ENCODE data around the gene TMEM33. TPM values are rescaled to one million over a fixed set of nuclear protein-coding genes. Genes with fewer than 3 reads are reported as not detected.
"Not testable (repeated sequence)": the region's sequence is repeated elsewhere in the genome, so short reads cannot be mapped to it uniquely, and the experiment has no call there.

The TMEM33 gene
- total RNA-seq, 1 experiment from 2014 or later: 65.0 TPM

DNA sequence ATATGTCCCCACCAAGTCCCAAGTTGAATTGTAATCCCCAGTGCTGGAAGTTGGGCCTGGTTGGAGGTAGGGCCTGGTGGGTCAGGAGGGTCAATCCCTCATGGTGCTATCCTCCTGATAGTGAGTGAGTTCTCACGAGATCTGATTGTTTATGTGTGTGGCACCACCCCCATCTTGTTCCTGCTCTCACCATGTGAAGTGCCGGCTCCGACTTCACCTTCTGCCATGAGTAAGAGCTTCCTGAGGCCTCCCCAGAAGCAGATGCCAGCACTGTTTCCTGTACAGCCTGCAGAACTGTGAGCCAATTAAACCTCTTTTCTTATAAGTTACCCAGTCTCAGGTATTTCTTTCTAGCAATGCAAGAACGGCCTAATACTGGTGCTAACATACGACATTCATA, 22.7 kb upstream of the TMEM33 start:
- ChIA-PET CTCF (no interaction called here), POLR2A (ENCODE audit: unreplicated experiment) (no interaction called here)
- no peak overlapping the region for H3K4me3 ChIP-seq
- 0 out of 2 replicates have a peak overlapping the region, but pooled peaks have one; percentile 41 for H3K27ac ChIP-seq
- H3K4me2 ChIP-seq: no peak overlapping the region
- H3K9me2 ChIP-seq (ENCODE audit: insufficient read depth): no peaks in the 10 kb centered on the region
- no peaks in the 10 kb centered on the region for H3K27me3 ChIP-seq (ENCODE audit: insufficient read depth, low read depth)
- TF ChIP-seq EZH2 (IDR thresholded peaks at IDR 0.05; ENCODE audit: low read depth): no peak
- TF ChIP-seq, protein P1, sequence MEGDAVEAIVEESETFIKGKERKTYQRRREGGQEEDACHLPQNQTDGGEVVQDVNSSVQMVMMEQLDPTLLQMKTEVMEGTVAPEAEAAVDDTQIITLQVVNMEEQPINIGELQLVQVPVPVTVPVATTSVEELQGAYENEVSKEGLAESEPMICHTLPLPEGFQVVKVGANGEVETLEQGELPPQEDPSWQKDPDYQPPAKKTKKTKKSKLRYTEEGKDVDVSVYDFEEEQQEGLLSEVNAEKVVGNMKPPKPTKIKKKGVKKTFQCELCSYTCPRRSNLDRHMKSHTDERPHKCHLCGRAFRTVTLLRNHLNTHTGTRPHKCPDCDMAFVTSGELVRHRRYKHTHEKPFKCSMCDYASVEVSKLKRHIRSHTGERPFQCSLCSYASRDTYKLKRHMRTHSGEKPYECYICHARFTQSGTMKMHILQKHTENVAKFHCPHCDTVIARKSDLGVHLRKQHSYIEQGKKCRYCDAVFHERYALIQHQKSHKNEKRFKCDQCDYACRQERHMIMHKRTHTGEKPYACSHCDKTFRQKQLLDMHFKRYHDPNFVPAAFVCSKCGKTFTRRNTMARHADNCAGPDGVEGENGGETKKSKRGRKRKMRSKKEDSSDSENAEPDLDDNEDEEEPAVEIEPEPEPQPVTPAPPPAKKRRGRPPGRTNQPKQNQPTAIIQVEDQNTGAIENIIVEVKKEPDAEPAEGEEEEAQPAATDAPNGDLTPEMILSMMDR (conservative IDR thresholded peaks at IDR 0.05): no peak
- DNase-seq: no peak
- intact Hi-C loops (cut with micrococcal nuclease; ENCODE audit: unreplicated experiment): no loop called here
- no peaks in the 10 kb centered on the region for H4K20me1 ChIP-seq (ENCODE audit: insufficient read depth)
- H3K9me3 ChIP-seq (ENCODE audit: insufficient read depth, low read depth): no peaks in the 10 kb centered on the region
- H3K36me3 ChIP-seq (ENCODE audit: low read depth): no peaks in the 10 kb centered on the region
- H3K79me2 ChIP-seq (ENCODE audit: low read depth): no peaks in the 10 kb centered on the region
- no peaks in the 10 kb centered on the region for H3F3A ChIP-seq (ENCODE audit: insufficient read depth, low read depth)
- H2AFZ ChIP-seq: no peak overlapping the region
- H3K4me1 ChIP-seq (replicated peaks; ENCODE audit: insufficient read depth): peaks cover 21% of the 10 kb centered on the region
- BruUV-seq (replicated peaks): no TSS peak

GRCh38 chr4:41913509-41913908, 21.7 kb upstream of the TMEM33 start:
- Histone ChIP-seq H3K9me3 (ENCODE audit: insufficient read depth, low read depth) (no peaks in the 10 kb centered on the region), H2AFZ (no peak overlapping the region), H3K27me3 (ENCODE audit: insufficient read depth, low read depth) (no peaks in the 10 kb centered on the region), H4K20me1 (ENCODE audit: insufficient read depth) (no peaks in the 10 kb centered on the region), H3K4me2 (peak overlapping the region; percentile 27), H3K9me2 (ENCODE audit: insufficient read depth) (no peaks in the 10 kb centered on the region), H3K4me3 (no peak overlapping the region), H3F3A (ENCODE audit: insufficient read depth, low read depth) (no peaks in the 10 kb centered on the region), H3K27ac (peak overlapping the region; percentile 41), H3K79me2 (ENCODE audit: low read depth) (no peaks in the 10 kb centered on the region), H3K36me3 (ENCODE audit: low read depth) (no peaks in the 10 kb centered on the region), H3K4me1 (replicated peaks; ENCODE audit: insufficient read depth) (peaks cover 20% of the 10 kb centered on the region)
- intact Hi-C loops (cut with micrococcal nuclease; ENCODE audit: unreplicated experiment): no loop called here
- CTCF ChIA-PET: no interaction called here
- POLR2A ChIA-PET (ENCODE audit: unreplicated experiment): interaction anchor here (0.6 kb wide), 1 partner anchor 1104 kb away, joined by 4 read pairs; no protein-coding TSS in a partner anchor
- BruUV-seq (replicated peaks): no TSS peak
- DNase-seq: no peak
- TF ChIP-seq EZH2 (IDR thresholded peaks at IDR 0.05; ENCODE audit: low read depth): no peak
- TF ChIP-seq, protein P1 (conservative IDR thresholded peaks at IDR 0.05): no peak

DNA sequence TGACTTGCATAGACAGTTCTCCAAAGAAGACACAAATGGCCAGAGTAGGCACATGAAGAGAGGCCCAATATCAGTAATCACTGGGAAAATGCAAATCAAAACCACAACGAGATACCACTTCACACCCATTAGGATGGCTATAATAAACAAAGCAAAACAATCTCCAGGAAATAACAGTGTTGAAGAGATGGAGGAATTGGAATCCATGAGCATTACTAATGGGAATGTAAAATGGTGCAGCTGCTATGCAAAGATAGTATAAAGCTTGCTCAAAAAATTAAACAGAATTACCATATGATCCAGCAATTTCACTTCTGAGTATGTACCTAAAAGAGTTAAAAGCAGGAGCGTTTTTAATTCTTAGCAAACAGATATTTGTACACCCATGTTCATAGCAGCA, 17.0 kb upstream of the TMEM33 start:
- POLR2A ChIA-PET (ENCODE audit: unreplicated experiment): no interaction called here
- BruUV-seq (replicated peaks): no TSS peak

DNA sequence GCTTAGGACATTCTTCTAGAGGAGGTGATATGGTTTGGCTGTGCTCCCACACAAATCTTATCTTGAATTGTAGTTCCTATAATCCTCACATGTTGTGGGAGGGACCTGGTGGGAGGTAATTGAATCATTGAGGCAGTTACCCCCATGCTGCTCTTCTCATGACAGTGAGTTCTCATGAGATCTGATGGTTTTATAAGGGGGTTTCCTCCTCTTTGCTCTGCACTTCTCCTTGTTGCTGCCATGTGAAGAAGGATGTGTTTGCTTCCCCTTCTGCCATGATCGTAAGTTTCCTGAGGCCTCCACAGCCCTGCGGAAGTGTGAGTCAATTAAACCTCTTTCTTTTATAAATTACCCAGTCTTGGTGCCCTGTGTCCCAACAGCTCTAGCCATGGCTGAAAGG, 14.8 kb upstream of the TMEM33 start:
- CTCF ChIA-PET; H3K4me3 ChIP-seq; H3K9me2 ChIP-seq (ENCODE audit: insufficient read depth); intact Hi-C loops (cut with micrococcal nuclease; ENCODE audit: unreplicated experiment); H3K4me1 ChIP-seq (replicated peaks; ENCODE audit: insufficient read depth); BruUV-seq (replicated peaks); POLR2A ChIA-PET (ENCODE audit: unreplicated experiment); H4K20me1 ChIP-seq (ENCODE audit: insufficient read depth); DNase-seq; H2AFZ ChIP-seq; H3K27ac ChIP-seq; H3F3A ChIP-seq (ENCODE audit: insufficient read depth, low read depth); H3K4me2 ChIP-seq; H3K36me3 ChIP-seq (ENCODE audit: low read depth); H3K9me3 ChIP-seq (ENCODE audit: insufficient read depth, low read depth); H3K27me3 ChIP-seq (ENCODE audit: insufficient read depth, low read depth); H3K79me2 ChIP-seq (ENCODE audit: low read depth): not testable (repeated sequence)

More for the DNA sequence above, 17.0 kb upstream of the TMEM33 start:
- Histone ChIP-seq H3K4me2 (no peak overlapping the region), H3F3A (ENCODE audit: insufficient read depth, low read depth) (no peaks in the 10 kb centered on the region), H3K4me3 (no peak overlapping the region), H2AFZ (no peak overlapping the region), H3K36me3 (ENCODE audit: low read depth) (no peaks in the 10 kb centered on the region), H3K9me3 (ENCODE audit: insufficient read depth, low read depth) (no peaks in the 10 kb centered on the region; the same call in 1 of the 2 replicates), H3K4me1 (replicated peaks; ENCODE audit: insufficient read depth) (peaks cover 2% of the 10 kb centered on the region), H3K27ac (no peak overlapping the region), H3K27me3 (ENCODE audit: insufficient read depth, low read depth) (no peaks in the 10 kb centered on the region), H3K9me2 (ENCODE audit: insufficient read depth) (no peaks in the 10 kb centered on the region), H4K20me1 (ENCODE audit: insufficient read depth) (no peaks in the 10 kb centered on the region), H3K79me2 (ENCODE audit: low read depth) (no peaks in the 10 kb centered on the region)
- TF ChIP-seq, protein P1 (conservative IDR thresholded peaks at IDR 0.05): no peak
- TF ChIP-seq EZH2 (IDR thresholded peaks at IDR 0.05; ENCODE audit: low read depth): no peak
- CTCF ChIA-PET: no interaction called here
- DNase-seq: no peak
- intact Hi-C loops (cut with micrococcal nuclease; ENCODE audit: unreplicated experiment): no loop called here

Data from PC-9 (cell line).